H1 (cell line): ENCODE data around the gene C18orf63.

ENCODE experiments used
- CTCF ChIP-seq, 3 experiments: IDR thresholded peaks; 1 replicate in 2 of 3; 2 replicates in 1 of 3; pipeline versions ENCODE4 v1.5.1 to v1.6.1; 2011; ENCODE audit warnings: low read length in 3 of 3, mild to moderate bottlenecking in 3 of 3, inconsistent platforms in 2 of 3, low read depth in 1 of 3, moderate library complexity in 1 of 3; ENCODE audit not compliant: insufficient read depth in 1 of 3; ENCODE audit errors: control extremely low read depth in 1 of 3
- SUZ12 ChIP-seq: fragments of 200-600 bp; sonication (generic); IDR thresholded peaks from 2 replicates; pipeline ENCODE4 v1.6.1; 2012; ENCODE audit warnings: mild to moderate bottlenecking, inconsistent platforms, low read length, moderate library complexity, mixed read lengths

GRCh38 chr18:74315464-74316256, at the start of gene C18orf63:
- TF ChIP-seq CTCF (IDR thresholded peaks at IDR 0.05; ENCODE audit: control extremely low read depth in 1 of 3, insufficient read depth in 1 of 3, low read depth in 1 of 3, low read length in 3 of 3) (no peak), SUZ12 (no peak)
